GM23338 (cell line): ENCODE results near the gene KCNMA1. TPM values are rescaled to one million over a fixed set of nuclear protein-coding genes. Genes with fewer than 3 reads are reported as not detected.

Experiments used
- ATAC-seq: fragments of 200-7000 bp; cut with Tn5 transposase; 3 replicates; pipeline ENCODE4 v1.9.1; 2020
- DNase-seq: peaks from one replicate; pipeline ENCODE4 v3.0.0-alpha.2; 2015; ENCODE audit warnings: low spot score
- H2AFZ ChIP-seq: fragments of 200-600 bp; sonication (generic); 2 replicates; pipeline ENCODE4 v1.8.0; 2016; ENCODE audit warnings: antibody characterized with exemption, mild to moderate bottlenecking, moderate library complexity
- H3F3A ChIP-seq: fragments of 200-600 bp; sonication (generic); replicated peaks from 2 replicates; pipeline ENCODE4 v1.8.0; 2017; ENCODE audit warnings: antibody characterized with exemption, mixed run types, low read depth
- H3K27ac ChIP-seq: fragments of 200-600 bp; sonication (generic); 2 replicates; pipeline ENCODE4 v1.6.1; 2016; ENCODE audit warnings: low read depth
- H3K27me3 ChIP-seq: fragments of 200-600 bp; sonication (generic); 2 replicates; pipeline ENCODE4 v1.8.0; 2016; ENCODE audit warnings: mild to moderate bottlenecking, mixed run types, moderate library complexity; ENCODE audit not compliant: insufficient read depth
- H3K36me3 ChIP-seq: fragments of 200-600 bp; sonication (generic); 2 replicates; pipeline ENCODE4 v1.8.0; 2016; ENCODE audit warnings: mild to moderate bottlenecking; ENCODE audit not compliant: insufficient read depth
- H3K4me1 ChIP-seq: fragments of 200-600 bp; sonication (generic); 2 replicates; pipeline ENCODE4 v1.8.0; 2016; ENCODE audit warnings: mild to moderate bottlenecking, moderate library complexity; ENCODE audit not compliant: insufficient read depth
- H3K4me2 ChIP-seq: fragments of 200-600 bp; sonication (generic); 2 replicates; pipeline ENCODE4 v1.7.1; 2017; ENCODE audit warnings: mixed run types
- H3K4me3 ChIP-seq: fragments of 200-600 bp; sonication (generic); 2 replicates; pipeline ENCODE4 v1.6.1; 2016; ENCODE audit warnings: mixed run types
- H3K79me2 ChIP-seq: fragments of 200-600 bp; sonication (generic); replicated peaks from 2 replicates; pipeline ENCODE4 v1.8.0; 2017; ENCODE audit warnings: mild to moderate bottlenecking; ENCODE audit not compliant: insufficient read depth
- H3K9me2 ChIP-seq: fragments of 200-600 bp; sonication (generic); 2 replicates; pipeline ENCODE4 v1.8.0; 2017; ENCODE audit not compliant: insufficient read depth
- H4K20me1 ChIP-seq: fragments of 200-600 bp; sonication (generic); replicated peaks from 2 replicates; pipeline ENCODE4 v1.8.0; 2017; ENCODE audit warnings: mild to moderate bottlenecking; ENCODE audit not compliant: insufficient read depth
- H3K27ac Mint-ChIP-seq: 2 replicates; pipeline ENCODE4 v1.8.0; 2020; ENCODE audit warnings: inconsistent platforms, mild to moderate bottlenecking, moderate library complexity, mixed read lengths
- H3K27me3 Mint-ChIP-seq: 3 replicates; pipeline ENCODE4 v1.8.0; 2022; ENCODE audit warnings: low read depth, mild to moderate bottlenecking, moderate library complexity, mixed read lengths, inconsistent platforms; ENCODE audit not compliant: insufficient read depth, poor library complexity
- H3K36me3 Mint-ChIP-seq: 3 replicates; pipeline ENCODE4 v1.8.0; 2021; ENCODE audit warnings: low read depth, mild to moderate bottlenecking, inconsistent platforms, moderate library complexity, mixed read lengths
- H3K4me1 Mint-ChIP-seq: 3 replicates; pipeline ENCODE4 v1.8.0; 2020; ENCODE audit warnings: mild to moderate bottlenecking, inconsistent platforms, mixed read lengths
- H3K4me3 Mint-ChIP-seq: 3 replicates; pipeline ENCODE4 v1.8.0; 2021; ENCODE audit warnings: moderate library complexity, mild to moderate bottlenecking, inconsistent platforms, mixed read lengths
- H3K9me3 Mint-ChIP-seq: 3 replicates; pipeline ENCODE4 v1.8.0; 2020; ENCODE audit warnings: moderate library complexity, mild to moderate bottlenecking, inconsistent platforms, mixed read lengths
- CREB1 ChIP-seq: fragments of 250-450 bp; sonication (Bioruptor Pico); IDR thresholded peaks from 2 replicates; pipeline ENCODE4 v1.5.0; 2020; ENCODE audit warnings: low read depth, mild to moderate bottlenecking, moderate library complexity
- EZH2 ChIP-seq: fragments of 200-600 bp; sonication (generic); IDR thresholded peaks from one replicate; pipeline ENCODE4 v1.8.0; 2017; ENCODE audit warnings: antibody characterized with exemption, mild to moderate bottlenecking, low read depth; ENCODE audit not compliant: unreplicated experiment
- EZH2phosphoT487 ChIP-seq: fragments of 200-600 bp; sonication (generic); IDR thresholded peaks from one replicate; pipeline ENCODE4 v1.8.1; 2018; ENCODE audit warnings: antibody characterized with exemption; ENCODE audit not compliant: unreplicated experiment
- JUNB ChIP-seq: IDR thresholded peaks from one replicate; pipeline ENCODE4 v1.6.1; 2016; ENCODE audit warnings: antibody characterized with exemption; ENCODE audit not compliant: unreplicated experiment
- NANOG ChIP-seq: IDR thresholded peaks from 2 replicates; pipeline ENCODE4 v1.6.1; 2016; ENCODE audit warnings: antibody characterized with exemption, borderline replicate concordance
- POLR2AphosphoS5 ChIP-seq: IDR thresholded peaks from 2 replicates; pipeline ENCODE4 v1.6.1; 2016; ENCODE audit warnings: antibody characterized with exemption, low read depth
- STAT1 ChIP-seq: IDR thresholded peaks from one replicate; pipeline ENCODE4 v1.6.1; 2016; ENCODE audit warnings: antibody characterized with exemption; ENCODE audit not compliant: unreplicated experiment
- ZNF114 ChIP-seq: fragments of 250-450 bp; sonication (Bioruptor Pico); IDR thresholded peaks from 2 replicates; pipeline ENCODE4 v1.5.0; 2020; ENCODE audit warnings: mild to moderate bottlenecking, moderate library complexity
- ZNF331 ChIP-seq: fragments of 250-450 bp; sonication (Bioruptor Pico); IDR thresholded peaks from 2 replicates; pipeline ENCODE4 v1.5.0; 2020; ENCODE audit warnings: low read depth, mild to moderate bottlenecking, moderate library complexity
- polyA plus RNA-seq: library from polyadenylated mRNA; unstranded; fragments of >200 nt; fragmentation: Nextera tagmentation; extraction: Ambion mirVana; gene quantifications from 2 replicates; pipeline ENCODE4 v1.2.1, GENCODE V29; 2016
- total RNA-seq: library from RNA; depleted of rRNA; stranded (reverse); fragments of >200 nt; shearing (Covaris generic); gene quantifications from 2 replicates; pipeline ENCODE4 v1.2.3, GENCODE V29; 2014
- TF ChIP-seq, protein P1 (sequence below): IDR thresholded peaks from one replicate; pipeline ENCODE4 v1.6.1; 2018; ENCODE audit warnings: antibody characterized with exemption; ENCODE audit not compliant: unreplicated experiment
- TF ChIP-seq, protein P2 (sequence below), 2 experiments: fragments of 200-600 bp in 1 of 2; sonication (generic) in 1 of 2; conservative IDR thresholded peaks; 2 replicates each; pipeline versions ENCODE4 v1.5.1 to v1.6.1; 2016 to 2017; ENCODE audit warnings: antibody characterized with exemption in 2 of 2, low read depth in 2 of 2, mild to moderate bottlenecking in 2 of 2, moderate library complexity in 1 of 2
- TF ChIP-seq, protein P3 (sequence below): fragments of 250-450 bp; sonication (Bioruptor Pico); IDR thresholded peaks from 2 replicates; pipeline ENCODE4 v1.5.0; 2020; ENCODE audit warnings: mild to moderate bottlenecking, moderate library complexity
- TF ChIP-seq, protein P4 (sequence below): IDR thresholded peaks from 2 replicates; pipeline ENCODE4 v1.6.1; 2016; ENCODE audit warnings: antibody characterized with exemption

KCNMA1 gene
- total and polyA plus RNA-seq, 2 experiments from 2014 or later, result 8.2 to 9.0 TPM

DNA sequence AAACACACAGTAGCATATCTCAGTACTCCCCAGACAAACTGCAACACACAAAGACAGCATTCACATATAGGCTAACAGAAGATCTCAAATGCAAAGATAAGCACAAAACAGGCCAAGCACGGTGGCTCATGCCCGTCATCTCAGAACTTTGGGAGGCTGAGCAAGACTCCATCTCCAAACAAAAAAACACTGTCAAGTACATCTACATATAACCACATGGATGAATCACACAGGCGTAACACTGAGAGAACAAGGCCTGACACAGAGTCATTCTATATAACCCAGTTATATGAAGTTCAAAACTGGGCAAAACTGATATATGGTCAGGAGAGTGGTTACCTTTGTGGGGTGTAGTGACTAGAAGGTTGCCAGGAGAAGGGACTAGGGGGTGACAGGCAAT is 506.4 kb downstream of the KCNMA1 start:
- H2AFZ ChIP-seq, result no peak overlapping the region
- no peak overlapping the region for H3K4me2 ChIP-seq
- Mint-ChIP-seq H3K27ac (no peak overlapping the region), H3K4me3 (no peak overlapping the region), H3K36me3 (no peaks in the 10 kb centered on the region), H3K9me3 (no peaks in the 10 kb centered on the region), H3K27me3 (peaks cover 2% of the 10 kb centered on the region), H3K4me1 (peaks cover 2% of the 10 kb centered on the region; the same call in 1 of the 3 replicates)
- no peaks in the 10 kb centered on the region for H3K79me2 ChIP-seq
- ATAC-seq (no peak), DNase-seq (no peak)
- no peaks in the 10 kb centered on the region for H3K27me3 ChIP-seq
- no peaks in the 10 kb centered on the region for H3K36me3 ChIP-seq
- H3K27ac ChIP-seq, result no peak overlapping the region
- H3K4me1 ChIP-seq, result no peaks in the 10 kb centered on the region
- TF ChIP-seq ZNF331 (CRISPR knock-in tag) (no peak), CREB1 (CRISPR knock-in tag) (no peak), JUNB (no peak), EZH2 (no peak), ZNF114 (CRISPR knock-in tag) (no peak), NANOG (no peak), STAT1 (no peak), EZH2phosphoT487 (no peak), POLR2AphosphoS5 (no peak)
- TF ChIP-seq, protein P1, sequence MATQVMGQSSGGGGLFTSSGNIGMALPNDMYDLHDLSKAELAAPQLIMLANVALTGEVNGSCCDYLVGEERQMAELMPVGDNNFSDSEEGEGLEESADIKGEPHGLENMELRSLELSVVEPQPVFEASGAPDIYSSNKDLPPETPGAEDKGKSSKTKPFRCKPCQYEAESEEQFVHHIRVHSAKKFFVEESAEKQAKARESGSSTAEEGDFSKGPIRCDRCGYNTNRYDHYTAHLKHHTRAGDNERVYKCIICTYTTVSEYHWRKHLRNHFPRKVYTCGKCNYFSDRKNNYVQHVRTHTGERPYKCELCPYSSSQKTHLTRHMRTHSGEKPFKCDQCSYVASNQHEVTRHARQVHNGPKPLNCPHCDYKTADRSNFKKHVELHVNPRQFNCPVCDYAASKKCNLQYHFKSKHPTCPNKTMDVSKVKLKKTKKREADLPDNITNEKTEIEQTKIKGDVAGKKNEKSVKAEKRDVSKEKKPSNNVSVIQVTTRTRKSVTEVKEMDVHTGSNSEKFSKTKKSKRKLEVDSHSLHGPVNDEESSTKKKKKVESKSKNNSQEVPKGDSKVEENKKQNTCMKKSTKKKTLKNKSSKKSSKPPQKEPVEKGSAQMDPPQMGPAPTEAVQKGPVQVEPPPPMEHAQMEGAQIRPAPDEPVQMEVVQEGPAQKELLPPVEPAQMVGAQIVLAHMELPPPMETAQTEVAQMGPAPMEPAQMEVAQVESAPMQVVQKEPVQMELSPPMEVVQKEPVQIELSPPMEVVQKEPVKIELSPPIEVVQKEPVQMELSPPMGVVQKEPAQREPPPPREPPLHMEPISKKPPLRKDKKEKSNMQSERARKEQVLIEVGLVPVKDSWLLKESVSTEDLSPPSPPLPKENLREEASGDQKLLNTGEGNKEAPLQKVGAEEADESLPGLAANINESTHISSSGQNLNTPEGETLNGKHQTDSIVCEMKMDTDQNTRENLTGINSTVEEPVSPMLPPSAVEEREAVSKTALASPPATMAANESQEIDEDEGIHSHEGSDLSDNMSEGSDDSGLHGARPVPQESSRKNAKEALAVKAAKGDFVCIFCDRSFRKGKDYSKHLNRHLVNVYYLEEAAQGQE, result no peak
- TF ChIP-seq, protein P2, sequence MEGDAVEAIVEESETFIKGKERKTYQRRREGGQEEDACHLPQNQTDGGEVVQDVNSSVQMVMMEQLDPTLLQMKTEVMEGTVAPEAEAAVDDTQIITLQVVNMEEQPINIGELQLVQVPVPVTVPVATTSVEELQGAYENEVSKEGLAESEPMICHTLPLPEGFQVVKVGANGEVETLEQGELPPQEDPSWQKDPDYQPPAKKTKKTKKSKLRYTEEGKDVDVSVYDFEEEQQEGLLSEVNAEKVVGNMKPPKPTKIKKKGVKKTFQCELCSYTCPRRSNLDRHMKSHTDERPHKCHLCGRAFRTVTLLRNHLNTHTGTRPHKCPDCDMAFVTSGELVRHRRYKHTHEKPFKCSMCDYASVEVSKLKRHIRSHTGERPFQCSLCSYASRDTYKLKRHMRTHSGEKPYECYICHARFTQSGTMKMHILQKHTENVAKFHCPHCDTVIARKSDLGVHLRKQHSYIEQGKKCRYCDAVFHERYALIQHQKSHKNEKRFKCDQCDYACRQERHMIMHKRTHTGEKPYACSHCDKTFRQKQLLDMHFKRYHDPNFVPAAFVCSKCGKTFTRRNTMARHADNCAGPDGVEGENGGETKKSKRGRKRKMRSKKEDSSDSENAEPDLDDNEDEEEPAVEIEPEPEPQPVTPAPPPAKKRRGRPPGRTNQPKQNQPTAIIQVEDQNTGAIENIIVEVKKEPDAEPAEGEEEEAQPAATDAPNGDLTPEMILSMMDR (conservative IDR thresholded peaks at IDR 0.05; ENCODE audit: low read depth in 2 of 2), result no peak
- TF ChIP-seq, protein P3, sequence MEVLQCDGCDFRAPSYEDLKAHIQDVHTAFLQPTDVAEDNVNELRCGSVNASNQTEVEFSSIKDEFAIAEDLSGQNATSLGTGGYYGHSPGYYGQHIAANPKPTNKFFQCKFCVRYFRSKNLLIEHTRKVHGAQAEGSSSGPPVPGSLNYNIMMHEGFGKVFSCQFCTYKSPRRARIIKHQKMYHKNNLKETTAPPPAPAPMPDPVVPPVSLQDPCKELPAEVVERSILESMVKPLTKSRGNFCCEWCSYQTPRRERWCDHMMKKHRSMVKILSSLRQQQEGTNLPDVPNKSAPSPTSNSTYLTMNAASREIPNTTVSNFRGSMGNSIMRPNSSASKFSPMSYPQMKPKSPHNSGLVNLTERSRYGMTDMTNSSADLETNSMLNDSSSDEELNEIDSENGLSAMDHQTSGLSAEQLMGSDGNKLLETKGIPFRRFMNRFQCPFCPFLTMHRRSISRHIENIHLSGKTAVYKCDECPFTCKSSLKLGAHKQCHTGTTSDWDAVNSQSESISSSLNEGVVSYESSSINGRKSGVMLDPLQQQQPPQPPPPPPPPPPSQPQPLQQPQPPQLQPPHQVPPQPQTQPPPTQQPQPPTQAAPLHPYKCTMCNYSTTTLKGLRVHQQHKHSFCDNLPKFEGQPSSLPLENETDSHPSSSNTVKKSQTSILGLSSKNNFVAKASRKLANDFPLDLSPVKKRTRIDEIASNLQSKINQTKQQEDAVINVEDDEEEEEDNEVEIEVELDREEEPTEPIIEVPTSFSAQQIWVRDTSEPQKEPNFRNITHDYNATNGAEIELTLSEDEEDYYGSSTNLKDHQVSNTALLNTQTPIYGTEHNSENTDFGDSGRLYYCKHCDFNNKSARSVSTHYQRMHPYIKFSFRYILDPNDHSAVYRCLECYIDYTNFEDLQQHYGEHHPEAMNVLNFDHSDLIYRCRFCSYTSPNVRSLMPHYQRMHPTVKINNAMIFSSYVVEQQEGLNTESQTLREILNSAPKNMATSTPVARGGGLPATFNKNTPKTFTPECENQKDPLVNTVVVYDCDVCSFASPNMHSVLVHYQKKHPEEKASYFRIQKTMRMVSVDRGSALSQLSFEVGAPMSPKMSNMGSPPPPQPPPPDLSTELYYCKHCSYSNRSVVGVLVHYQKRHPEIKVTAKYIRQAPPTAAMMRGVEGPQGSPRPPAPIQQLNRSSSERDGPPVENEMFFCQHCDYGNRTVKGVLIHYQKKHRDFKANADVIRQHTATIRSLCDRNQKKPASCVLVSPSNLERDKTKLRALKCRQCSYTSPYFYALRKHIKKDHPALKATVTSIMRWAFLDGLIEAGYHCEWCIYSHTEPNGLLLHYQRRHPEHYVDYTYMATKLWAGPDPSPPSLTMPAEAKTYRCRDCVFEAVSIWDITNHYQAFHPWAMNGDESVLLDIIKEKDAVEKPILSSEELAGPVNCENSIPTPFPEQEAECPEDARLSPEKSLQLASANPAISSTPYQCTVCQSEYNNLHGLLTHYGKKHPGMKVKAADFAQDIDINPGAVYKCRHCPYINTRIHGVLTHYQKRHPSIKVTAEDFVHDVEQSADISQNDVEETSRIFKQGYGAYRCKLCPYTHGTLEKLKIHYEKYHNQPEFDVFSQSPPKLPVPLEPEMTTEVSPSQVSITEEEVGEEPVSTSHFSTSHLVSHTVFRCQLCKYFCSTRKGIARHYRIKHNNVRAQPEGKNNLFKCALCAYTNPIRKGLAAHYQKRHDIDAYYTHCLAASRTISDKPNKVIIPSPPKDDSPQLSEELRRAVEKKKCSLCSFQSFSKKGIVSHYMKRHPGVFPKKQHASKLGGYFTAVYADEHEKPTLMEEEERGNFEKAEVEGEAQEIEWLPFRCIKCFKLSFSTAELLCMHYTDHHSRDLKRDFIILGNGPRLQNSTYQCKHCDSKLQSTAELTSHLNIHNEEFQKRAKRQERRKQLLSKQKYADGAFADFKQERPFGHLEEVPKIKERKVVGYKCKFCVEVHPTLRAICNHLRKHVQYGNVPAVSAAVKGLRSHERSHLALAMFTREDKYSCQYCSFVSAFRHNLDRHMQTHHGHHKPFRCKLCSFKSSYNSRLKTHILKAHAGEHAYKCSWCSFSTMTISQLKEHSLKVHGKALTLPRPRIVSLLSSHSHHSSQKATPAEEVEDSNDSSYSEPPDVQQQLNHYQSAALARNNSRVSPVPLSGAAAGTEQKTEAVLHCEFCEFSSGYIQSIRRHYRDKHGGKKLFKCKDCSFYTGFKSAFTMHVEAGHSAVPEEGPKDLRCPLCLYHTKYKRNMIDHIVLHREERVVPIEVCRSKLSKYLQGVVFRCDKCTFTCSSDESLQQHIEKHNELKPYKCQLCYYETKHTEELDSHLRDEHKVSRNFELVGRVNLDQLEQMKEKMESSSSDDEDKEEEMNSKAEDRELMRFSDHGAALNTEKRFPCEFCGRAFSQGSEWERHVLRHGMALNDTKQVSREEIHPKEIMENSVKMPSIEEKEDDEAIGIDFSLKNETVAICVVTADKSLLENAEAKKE (CRISPR knock-in tag), result no peak
- TF ChIP-seq, protein P4, sequence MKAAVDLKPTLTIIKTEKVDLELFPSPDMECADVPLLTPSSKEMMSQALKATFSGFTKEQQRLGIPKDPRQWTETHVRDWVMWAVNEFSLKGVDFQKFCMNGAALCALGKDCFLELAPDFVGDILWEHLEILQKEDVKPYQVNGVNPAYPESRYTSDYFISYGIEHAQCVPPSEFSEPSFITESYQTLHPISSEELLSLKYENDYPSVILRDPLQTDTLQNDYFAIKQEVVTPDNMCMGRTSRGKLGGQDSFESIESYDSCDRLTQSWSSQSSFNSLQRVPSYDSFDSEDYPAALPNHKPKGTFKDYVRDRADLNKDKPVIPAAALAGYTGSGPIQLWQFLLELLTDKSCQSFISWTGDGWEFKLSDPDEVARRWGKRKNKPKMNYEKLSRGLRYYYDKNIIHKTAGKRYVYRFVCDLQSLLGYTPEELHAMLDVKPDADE, result no peak
- no peaks in the 10 kb centered on the region for H3K9me2 ChIP-seq
- no peak overlapping the region for H3K4me3 ChIP-seq
- no peaks in the 10 kb centered on the region for H3F3A ChIP-seq
- no peaks in the 10 kb centered on the region for H4K20me1 ChIP-seq
